Small intestine (tissue), 4 donors: ENCODE measurements around the gene WFDC5. TPM values are rescaled to one million over a fixed set of nuclear protein-coding genes. Genes with fewer than 3 reads are reported as not detected.

Experiments used
- polyA plus RNA-seq, 4 donors: library from polyadenylated mRNA; stranded (reverse) in 3 of 4; unstranded in 1 of 4; fragments of 200-250 nt in 3 of 4; fragments of 120-200 nt in 1 of 4; gene quantifications; one replicate each; pipeline versions ENCODE4 v1.2.1 to v1.2.3, GENCODE V29; 2013
- donor health status: healthy with polysubstance abuse.
- donor health status: Bipolar disorder and iron deficiency.
- donor health status: healthy.

Gene WFDC5
- polyA plus RNA-seq, 4 donors = 0.12 TPM; not detected in 3

Other genes starting within 250 kb of the WFDC5 start
- gene YWHAB, start 229.5 kb downstream of the WFDC5 start, polyA plus RNA-seq = 100 to 1,000 TPM; 125 to 157 (median 138) TPM
- gene PABPC1L, start 205.1 kb downstream of the WFDC5 start, polyA plus RNA-seq = 10 to 100 TPM in 2 of 4 donors, 1 to 10 TPM in 2; 7.0 to 28.4 (median 9.6) TPM
- 10 to 100 TPM in 3 of 4 donors, 1 to 10 TPM in 1; 9.6 to 34.1 (median 19.0) TPM for gene TOMM34, start 154.8 kb downstream of the WFDC5 start, polyA plus RNA-seq
- 10 to 100 TPM in 1 of 4 donors, 1 to 10 TPM in 3; 6.9 to 15.8 (median 8.9) TPM for gene STK4, start 148.7 kb downstream of the WFDC5 start, polyA plus RNA-seq
- 1 to 10 TPM in 2 of 4 donors, not detected in 2; 1.0 to 1.3 TPM for gene KCNS1, start 14.0 kb downstream of the WFDC5 start, polyA plus RNA-seq
- gene WFDC12, start 9.3 kb upstream of the WFDC5 start, polyA plus RNA-seq = under 1 TPM in 2 of 4 donors, not detected in 2; 0.07 to 0.09 TPM
- 10 to 100 TPM in 2 of 4 donors, 1 to 10 TPM in 2; 3.6 to 61.0 (median 10.5) TPM for gene PI3, start 59.7 kb upstream of the WFDC5 start, polyA plus RNA-seq
- under 1 TPM in 1 of 4 donors, not detected in 3; 0.16 TPM for gene SEMG1, start 91.9 kb upstream of the WFDC5 start, polyA plus RNA-seq
- gene SEMG2, start 106.2 kb upstream of the WFDC5 start, polyA plus RNA-seq = not detected
- 10 to 100 TPM in 3 of 4 donors, not detected in 1; 11.2 to 87.6 (median 47.7) TPM for gene SLPI, start 139.4 kb upstream of the WFDC5 start, polyA plus RNA-seq
- gene RBPJL, start 191.7 kb upstream of the WFDC5 start, polyA plus RNA-seq = 1 to 10 TPM in 1 of 4 donors, under 1 TPM in 1, not detected in 2; 0.04 to 1.4 TPM
- gene MATN4, start 193.1 kb upstream of the WFDC5 start, polyA plus RNA-seq = under 1 TPM in 1 of 4 donors, not detected in 3; 0.07 TPM
- gene SDC4, start 233.2 kb upstream of the WFDC5 start, polyA plus RNA-seq = 10 to 100 TPM; 14.3 to 95.8 (median 23.5) TPM
- 10 to 100 TPM; 13.6 to 40.3 (median 26.9) TPM for gene SYS1, start 248.0 kb upstream of the WFDC5 start, polyA plus RNA-seq